ENCODE results near the gene CUEDC2. TPM values are rescaled to one million over a fixed set of nuclear protein-coding genes. Genes with fewer than 3 reads are reported as not detected.

CUEDC2 gene
- total RNA-seq, 1 donor from 2014 or later, result 118 TPM

DNA sequence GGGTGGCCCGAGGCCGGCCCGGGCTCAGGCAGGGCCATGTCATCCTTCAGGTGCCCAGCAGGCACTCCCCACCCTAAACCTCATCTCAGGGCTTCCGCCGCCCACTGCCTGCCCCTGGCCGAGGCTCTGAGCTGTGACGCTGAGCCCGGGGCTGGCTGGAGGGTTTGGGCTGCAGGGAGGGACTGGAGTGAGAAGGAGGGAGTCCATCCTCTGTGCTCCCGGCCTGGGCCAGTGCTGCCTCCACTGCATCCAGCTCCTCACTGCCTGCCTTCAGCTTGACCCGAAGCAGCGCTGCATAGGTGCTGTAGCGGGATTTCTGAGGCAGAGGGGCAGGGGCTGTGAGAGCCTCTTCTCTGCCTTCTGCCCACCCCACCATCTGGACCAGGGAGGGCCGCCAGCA is 29.3 kb downstream of the CUEDC2 start:
- H3K9me3 Mint-ChIP-seq, result no peaks in the 10 kb centered on the region

DNA sequence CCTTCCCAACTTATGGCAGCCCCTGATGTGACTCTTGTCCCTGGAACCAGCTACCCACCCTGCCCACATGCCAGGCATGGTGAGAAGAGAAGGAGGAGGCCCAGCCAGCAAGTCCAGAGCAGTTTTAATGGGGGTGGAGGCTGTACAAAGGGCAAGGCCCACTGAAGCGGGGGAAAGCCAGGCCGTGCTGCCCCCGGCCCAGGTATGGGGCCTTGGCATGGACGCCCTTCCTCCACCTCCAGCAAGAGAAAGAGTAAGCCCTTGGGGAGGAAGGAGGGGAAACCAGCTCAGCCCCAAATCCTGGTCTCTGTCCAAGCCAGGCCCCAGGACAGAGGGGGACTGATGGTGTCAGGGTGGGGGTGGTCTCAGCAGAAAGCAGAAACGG is 29.9 kb downstream of the CUEDC2 start:
- Mint-ChIP-seq H3K4me1 (peaks cover 19% of the 10 kb centered on the region), H3K9me3 (no peaks in the 10 kb centered on the region), H3K36me3 (ENCODE audit: low read depth) (no peaks in the 10 kb centered on the region), H3K27ac (ENCODE audit: unreplicated experiment) (no peak overlapping the region), H3K4me3 (peak overlapping the region; percentile 54), H3K27me3 (ENCODE audit: low read depth) (no peaks in the 10 kb centered on the region)
- TF ChIP-seq, protein P1, sequence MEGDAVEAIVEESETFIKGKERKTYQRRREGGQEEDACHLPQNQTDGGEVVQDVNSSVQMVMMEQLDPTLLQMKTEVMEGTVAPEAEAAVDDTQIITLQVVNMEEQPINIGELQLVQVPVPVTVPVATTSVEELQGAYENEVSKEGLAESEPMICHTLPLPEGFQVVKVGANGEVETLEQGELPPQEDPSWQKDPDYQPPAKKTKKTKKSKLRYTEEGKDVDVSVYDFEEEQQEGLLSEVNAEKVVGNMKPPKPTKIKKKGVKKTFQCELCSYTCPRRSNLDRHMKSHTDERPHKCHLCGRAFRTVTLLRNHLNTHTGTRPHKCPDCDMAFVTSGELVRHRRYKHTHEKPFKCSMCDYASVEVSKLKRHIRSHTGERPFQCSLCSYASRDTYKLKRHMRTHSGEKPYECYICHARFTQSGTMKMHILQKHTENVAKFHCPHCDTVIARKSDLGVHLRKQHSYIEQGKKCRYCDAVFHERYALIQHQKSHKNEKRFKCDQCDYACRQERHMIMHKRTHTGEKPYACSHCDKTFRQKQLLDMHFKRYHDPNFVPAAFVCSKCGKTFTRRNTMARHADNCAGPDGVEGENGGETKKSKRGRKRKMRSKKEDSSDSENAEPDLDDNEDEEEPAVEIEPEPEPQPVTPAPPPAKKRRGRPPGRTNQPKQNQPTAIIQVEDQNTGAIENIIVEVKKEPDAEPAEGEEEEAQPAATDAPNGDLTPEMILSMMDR (conservative IDR thresholded peaks at IDR 0.05), result no peak
- no peak for DNase-seq (ENCODE audit: low read depth, low spot score)

More for the DNA sequence above, 29.3 kb downstream of the CUEDC2 start:
- peak overlapping the region; percentile 68 for H3K4me3 Mint-ChIP-seq
- peaks cover 25% of the 10 kb centered on the region for H3K4me1 Mint-ChIP-seq
- H3K27ac Mint-ChIP-seq (ENCODE audit: unreplicated experiment), result no peak overlapping the region
- H3K27me3 Mint-ChIP-seq (ENCODE audit: low read depth), result peaks cover under 1% of the 10 kb centered on the region
- DNase-seq (ENCODE audit: low read depth, low spot score), result no peak
- no peaks in the 10 kb centered on the region for H3K36me3 Mint-ChIP-seq (ENCODE audit: low read depth)
- TF ChIP-seq, protein P1 (conservative IDR thresholded peaks at IDR 0.05), result no peak

DNA sequence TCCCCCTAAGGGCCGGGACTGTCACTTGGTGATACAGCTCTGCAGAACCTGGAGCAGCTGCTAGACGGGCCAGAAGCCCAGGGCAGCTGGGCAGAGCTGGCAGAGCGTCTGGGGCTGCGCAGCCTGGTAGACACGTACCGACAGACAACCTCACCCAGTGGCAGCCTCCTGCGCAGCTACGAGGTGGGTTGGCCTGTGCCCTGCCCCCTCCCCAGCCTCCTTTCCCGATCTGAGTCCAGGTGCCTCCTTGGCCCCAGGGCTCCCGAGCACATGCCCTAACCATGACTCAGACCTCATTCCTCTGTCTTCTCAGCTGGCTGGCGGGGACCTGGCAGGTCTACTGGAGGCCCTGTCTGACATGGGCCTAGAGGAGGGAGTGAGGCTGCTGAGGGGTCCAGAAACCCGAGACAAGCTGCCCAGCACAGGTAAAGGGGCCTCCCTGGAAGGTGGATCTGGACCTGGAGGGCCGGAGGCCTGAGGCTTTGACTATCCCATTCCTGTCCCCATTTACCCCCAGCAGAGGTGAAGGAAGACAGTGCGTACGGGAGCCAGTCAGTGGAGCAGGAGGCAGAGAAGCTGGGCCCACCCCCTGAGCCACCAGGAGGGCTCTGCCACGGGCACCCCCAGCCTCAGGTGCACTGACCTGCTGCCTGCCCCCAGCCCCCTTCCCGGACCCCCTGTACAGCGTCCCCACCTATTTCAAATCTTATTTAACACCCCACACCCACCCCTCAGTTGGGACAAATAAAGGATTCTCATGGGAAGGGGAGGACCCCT is 30.5 kb downstream of the CUEDC2 start:
- peak overlapping the region; percentile 54 for H3K4me3 Mint-ChIP-seq
- DNase-seq (ENCODE audit: low read depth, low spot score), result no peak
- H3K9me3 Mint-ChIP-seq, result no peaks in the 10 kb centered on the region
- TF ChIP-seq, protein P1 (conservative IDR thresholded peaks at IDR 0.05), result no peak
- H3K36me3 Mint-ChIP-seq (ENCODE audit: low read depth), result no peaks in the 10 kb centered on the region
- no peaks in the 10 kb centered on the region for H3K27me3 Mint-ChIP-seq (ENCODE audit: low read depth)
- peaks cover 14% of the 10 kb centered on the region for H3K4me1 Mint-ChIP-seq
- H3K27ac Mint-ChIP-seq (ENCODE audit: unreplicated experiment), result no peak overlapping the region

DNA sequence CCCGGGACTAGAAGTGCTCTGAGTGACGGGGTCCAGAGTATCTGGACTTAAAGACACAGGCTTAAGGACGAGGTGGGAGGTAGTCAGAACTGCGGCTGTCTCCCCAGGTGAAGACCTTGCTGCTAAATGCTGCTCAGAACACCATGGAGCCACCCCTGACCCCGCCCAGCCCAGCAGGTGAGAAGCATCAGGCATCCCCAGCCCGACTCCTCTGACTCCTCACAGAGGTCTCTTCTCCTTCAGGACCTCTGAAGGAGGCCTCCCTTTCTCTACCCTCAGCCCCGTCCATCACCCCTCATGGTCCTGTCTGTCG is 31.1 kb downstream of the CUEDC2 start:
- H3K4me1 Mint-ChIP-seq, result peaks cover 17% of the 10 kb centered on the region
- no peaks in the 10 kb centered on the region for H3K27me3 Mint-ChIP-seq (ENCODE audit: low read depth)
- no peaks in the 10 kb centered on the region for H3K9me3 Mint-ChIP-seq
- H3K36me3 Mint-ChIP-seq (ENCODE audit: low read depth), result no peaks in the 10 kb centered on the region
- TF ChIP-seq, protein P1 (conservative IDR thresholded peaks at IDR 0.05), result no peak
- H3K27ac Mint-ChIP-seq (ENCODE audit: unreplicated experiment), result no peak overlapping the region
- no peak for DNase-seq (ENCODE audit: low read depth, low spot score)
- H3K4me3 Mint-ChIP-seq, result no peak overlapping the region

DNA sequence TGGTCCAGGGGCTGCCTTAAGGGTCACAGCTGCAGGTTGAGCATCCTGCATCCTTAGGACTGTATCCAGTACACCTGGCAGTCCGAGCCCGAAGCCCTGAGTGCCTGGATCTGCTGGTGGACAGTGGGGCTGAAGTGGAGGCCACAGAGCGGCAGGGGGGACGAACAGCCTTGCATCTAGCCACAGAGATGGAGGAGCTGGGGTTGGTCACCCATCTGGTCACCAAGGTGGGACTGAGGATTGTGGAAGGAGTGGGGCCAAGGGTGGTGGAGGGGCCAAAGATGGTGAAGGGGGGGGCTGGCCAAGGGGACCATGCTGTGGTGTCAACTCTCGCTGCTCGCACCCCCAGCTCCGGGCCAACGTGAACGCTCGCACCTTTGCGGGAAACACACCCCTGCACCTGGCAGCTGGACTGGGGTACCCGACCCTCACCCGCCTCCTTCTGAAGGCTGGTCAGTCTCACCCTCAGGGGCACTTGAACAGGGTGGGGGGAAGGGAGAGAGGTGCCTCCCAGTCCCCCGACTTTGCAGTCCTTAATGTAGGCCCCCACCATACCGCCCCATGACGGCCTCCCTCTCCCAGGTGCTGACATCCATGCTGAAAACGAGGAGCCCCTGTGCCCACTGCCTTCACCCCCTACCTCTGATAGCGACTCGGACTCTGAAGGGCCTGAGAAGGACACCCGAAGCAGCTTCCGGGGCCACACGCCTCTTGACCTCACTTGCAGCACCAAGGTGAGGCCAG is 31.6 kb downstream of the CUEDC2 start:
- TF ChIP-seq, protein P1 (conservative IDR thresholded peaks at IDR 0.05), result no peak
- peak overlapping the region; percentile 27 for H3K4me3 Mint-ChIP-seq
- no peak for DNase-seq (ENCODE audit: low read depth, low spot score)
- H3K9me3 Mint-ChIP-seq, result no peaks in the 10 kb centered on the region
- peak overlapping the region; percentile 71 for H3K27ac Mint-ChIP-seq (ENCODE audit: unreplicated experiment)
- no peaks in the 10 kb centered on the region for H3K36me3 Mint-ChIP-seq (ENCODE audit: low read depth)
- H3K27me3 Mint-ChIP-seq (ENCODE audit: low read depth), result no peaks in the 10 kb centered on the region
- H3K4me1 Mint-ChIP-seq, result peaks cover 22% of the 10 kb centered on the region

Measured in neural crest cell (in vitro differentiated cells).